DND-41 (cell line): ENCODE data around the gene DSTN.

Source experiments
- EZH2 ChIP-seq: IDR thresholded peaks from 3 replicates; pipeline ENCODE4 v1.6.1; 2012; ENCODE audit warnings: borderline replicate concordance, low read depth, mild to moderate bottlenecking, moderate library complexity, low read length, inconsistent platforms; ENCODE audit not compliant: severe bottlenecking
- TF ChIP-seq, protein P1 (sequence below): IDR thresholded peaks from 2 replicates; pipeline ENCODE4 v1.5.1; 2012; ENCODE audit warnings: borderline replicate concordance, low read length, moderate library complexity, mild to moderate bottlenecking; ENCODE audit not compliant: poor library complexity, severe bottlenecking; ENCODE audit errors: extremely low read depth

DNA sequence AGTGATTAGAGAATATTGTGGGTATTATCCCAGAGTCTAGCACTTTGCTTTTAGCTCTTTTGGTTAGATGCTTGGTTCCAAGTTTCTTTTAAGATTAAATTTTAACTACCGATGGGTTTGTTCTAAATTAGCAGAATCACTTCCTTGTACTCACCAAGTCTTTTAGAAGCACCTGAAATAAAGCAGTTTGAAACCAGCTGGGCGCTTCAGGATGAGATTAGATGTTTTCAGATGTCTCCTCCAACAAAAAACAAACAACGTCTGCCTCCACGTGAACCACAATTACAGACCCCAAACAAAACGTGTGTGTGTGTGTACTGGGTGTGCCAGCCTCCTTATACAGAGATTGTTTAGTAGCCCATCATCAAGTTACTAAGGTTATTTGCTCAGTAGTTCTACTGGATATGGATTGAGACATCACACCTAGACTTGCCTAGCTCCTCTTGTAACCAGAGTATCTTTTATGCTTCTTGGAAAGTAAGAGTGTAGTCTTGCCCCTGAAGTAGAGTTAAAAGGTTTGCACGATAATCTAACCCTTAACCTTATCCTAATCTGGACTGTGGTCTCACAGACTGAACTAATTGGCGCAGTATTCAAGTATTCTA lies 2.3 kb downstream of the DSTN start:
- TF ChIP-seq, protein P1, sequence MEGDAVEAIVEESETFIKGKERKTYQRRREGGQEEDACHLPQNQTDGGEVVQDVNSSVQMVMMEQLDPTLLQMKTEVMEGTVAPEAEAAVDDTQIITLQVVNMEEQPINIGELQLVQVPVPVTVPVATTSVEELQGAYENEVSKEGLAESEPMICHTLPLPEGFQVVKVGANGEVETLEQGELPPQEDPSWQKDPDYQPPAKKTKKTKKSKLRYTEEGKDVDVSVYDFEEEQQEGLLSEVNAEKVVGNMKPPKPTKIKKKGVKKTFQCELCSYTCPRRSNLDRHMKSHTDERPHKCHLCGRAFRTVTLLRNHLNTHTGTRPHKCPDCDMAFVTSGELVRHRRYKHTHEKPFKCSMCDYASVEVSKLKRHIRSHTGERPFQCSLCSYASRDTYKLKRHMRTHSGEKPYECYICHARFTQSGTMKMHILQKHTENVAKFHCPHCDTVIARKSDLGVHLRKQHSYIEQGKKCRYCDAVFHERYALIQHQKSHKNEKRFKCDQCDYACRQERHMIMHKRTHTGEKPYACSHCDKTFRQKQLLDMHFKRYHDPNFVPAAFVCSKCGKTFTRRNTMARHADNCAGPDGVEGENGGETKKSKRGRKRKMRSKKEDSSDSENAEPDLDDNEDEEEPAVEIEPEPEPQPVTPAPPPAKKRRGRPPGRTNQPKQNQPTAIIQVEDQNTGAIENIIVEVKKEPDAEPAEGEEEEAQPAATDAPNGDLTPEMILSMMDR: no peak
- no peak for TF ChIP-seq EZH2
